SK-N-SH treated with all-trans-retinoic acid at 6 μM for 48 hours (cell line): ENCODE results near the gene METTL8.
"Not testable (repeated sequence)": the region's sequence is repeated elsewhere in the genome, so short reads cannot be mapped to it uniquely, and the experiment has no call there.

Experiments
- ATAC-seq: fragments of 200-7000 bp; cut with Tn5 transposase; 3 replicates; pipeline ENCODE4 v1.9.1; 2020; ENCODE audit warnings: mild to moderate bottlenecking, moderate library complexity
- BACH2 ChIP-seq: fragments of 250-450 bp; sonication (Bioruptor Pico); IDR thresholded peaks from 2 replicates; pipeline ENCODE4 v1.9.0; 2021; ENCODE audit warnings: mild to moderate bottlenecking, borderline replicate concordance
- ESRRG ChIP-seq: fragments of 250-450 bp; sonication (Bioruptor Pico); IDR thresholded peaks from 2 replicates; pipeline ENCODE4 v1.6.1; 2021; ENCODE audit warnings: mild to moderate bottlenecking
- OSR1 ChIP-seq: fragments of 250-450 bp; sonication (Bioruptor Pico); IDR thresholded peaks from 2 replicates; pipeline ENCODE4 v1.8.0; 2022; ENCODE audit warnings: moderate library complexity, mild to moderate bottlenecking, inconsistent platforms
- PPARA ChIP-seq: fragments of 250-450 bp; sonication (Bioruptor Pico); IDR thresholded peaks from 2 replicates; pipeline ENCODE4 v1.5.0; 2020; ENCODE audit warnings: mild to moderate bottlenecking, borderline replicate concordance
- RARB ChIP-seq: fragments of 250-450 bp; sonication (Bioruptor Pico); IDR thresholded peaks from 2 replicates; pipeline ENCODE4 v1.8.0; 2021; ENCODE audit warnings: mild to moderate bottlenecking, moderate library complexity
- SNAI2 ChIP-seq: fragments of 250-450 bp; sonication (Bioruptor Pico); IDR thresholded peaks from 2 replicates; pipeline ENCODE4 v1.5.0; 2020; ENCODE audit warnings: mild to moderate bottlenecking, moderate library complexity
- TCF4 ChIP-seq: fragments of 250-450 bp; sonication (Bioruptor Pico); IDR thresholded peaks from 2 replicates; pipeline ENCODE4 v1.8.0; 2021; ENCODE audit warnings: mild to moderate bottlenecking, moderate library complexity, borderline replicate concordance
- TOX ChIP-seq: fragments of 250-450 bp; sonication (Bioruptor Pico); IDR thresholded peaks from 2 replicates; pipeline ENCODE4 v1.8.0; 2021; ENCODE audit warnings: mild to moderate bottlenecking, moderate library complexity, borderline replicate concordance
- ZC3H10 ChIP-seq: fragments of 250-450 bp; sonication (Bioruptor Pico); IDR thresholded peaks from 2 replicates; pipeline ENCODE4 v1.5.1; 2021; ENCODE audit warnings: mild to moderate bottlenecking, moderate library complexity
- ZFP30 ChIP-seq: fragments of 450-650 bp; formaldehyde crosslinking; IDR thresholded peaks from 2 replicates; pipeline ENCODE4 v1.5.0; 2022; ENCODE audit warnings: mild to moderate bottlenecking, moderate library complexity
- ZNF565 ChIP-seq: fragments of 450-650 bp; formaldehyde crosslinking; conservative IDR thresholded peaks from 2 replicates; pipeline ENCODE4 v1.5.0; 2020; ENCODE audit warnings: low read depth, mild to moderate bottlenecking, moderate library complexity
- ZNF70 ChIP-seq: fragments of 450-650 bp; formaldehyde crosslinking; IDR thresholded peaks from 2 replicates; pipeline ENCODE4 v1.5.0; 2020; ENCODE audit warnings: mild to moderate bottlenecking, moderate library complexity
- ZNF8 ChIP-seq: fragments of 450-650 bp; formaldehyde crosslinking; IDR thresholded peaks from 2 replicates; pipeline ENCODE4 v1.5.0; 2020; ENCODE audit warnings: mild to moderate bottlenecking, moderate library complexity
- TF ChIP-seq, protein P1 (sequence below): fragments of 250-450 bp; sonication (Bioruptor Pico); IDR thresholded peaks from 2 replicates; pipeline ENCODE4 v1.5.0; 2020; ENCODE audit warnings: mild to moderate bottlenecking, moderate library complexity
- TF ChIP-seq, protein P2 (sequence below): fragments of 250-450 bp; sonication (Bioruptor Pico); IDR thresholded peaks from 2 replicates; pipeline ENCODE4 v1.8.0; 2020; ENCODE audit warnings: mild to moderate bottlenecking, moderate library complexity, borderline replicate concordance
- TF ChIP-seq, protein P3 (sequence below): fragments of 250-450 bp; sonication (Bioruptor Pico); IDR thresholded peaks from 2 replicates; pipeline ENCODE4 v1.5.1; 2020; ENCODE audit warnings: low read depth, mild to moderate bottlenecking, moderate library complexity

METTL8 gene

DNA sequence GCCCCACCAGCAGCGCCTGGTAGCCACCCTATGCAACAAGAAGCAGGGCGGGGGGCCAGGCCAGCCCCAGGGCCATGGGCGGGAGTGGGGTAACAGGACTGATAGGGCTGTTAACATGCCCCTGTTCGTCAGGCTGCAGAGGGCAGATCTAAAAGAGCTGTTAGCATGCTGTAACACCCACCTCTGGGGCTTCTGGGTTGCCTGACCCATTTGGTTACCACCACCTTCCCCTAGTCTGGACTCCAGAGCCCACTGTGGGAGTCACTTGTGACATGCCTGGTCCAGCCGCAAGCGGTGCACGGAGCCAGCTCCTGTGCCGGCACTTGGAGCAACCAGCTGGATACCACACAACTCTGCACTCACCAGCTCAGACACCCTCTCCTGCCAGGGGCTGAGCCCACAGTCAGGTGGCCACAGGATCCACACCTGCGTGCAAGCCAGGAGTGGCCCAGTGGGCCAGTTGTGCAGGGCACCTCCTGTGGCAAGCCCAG, 2.1 kb downstream of the METTL8 start:
- ATAC-seq: no peak
- TF ChIP-seq, protein P1, sequence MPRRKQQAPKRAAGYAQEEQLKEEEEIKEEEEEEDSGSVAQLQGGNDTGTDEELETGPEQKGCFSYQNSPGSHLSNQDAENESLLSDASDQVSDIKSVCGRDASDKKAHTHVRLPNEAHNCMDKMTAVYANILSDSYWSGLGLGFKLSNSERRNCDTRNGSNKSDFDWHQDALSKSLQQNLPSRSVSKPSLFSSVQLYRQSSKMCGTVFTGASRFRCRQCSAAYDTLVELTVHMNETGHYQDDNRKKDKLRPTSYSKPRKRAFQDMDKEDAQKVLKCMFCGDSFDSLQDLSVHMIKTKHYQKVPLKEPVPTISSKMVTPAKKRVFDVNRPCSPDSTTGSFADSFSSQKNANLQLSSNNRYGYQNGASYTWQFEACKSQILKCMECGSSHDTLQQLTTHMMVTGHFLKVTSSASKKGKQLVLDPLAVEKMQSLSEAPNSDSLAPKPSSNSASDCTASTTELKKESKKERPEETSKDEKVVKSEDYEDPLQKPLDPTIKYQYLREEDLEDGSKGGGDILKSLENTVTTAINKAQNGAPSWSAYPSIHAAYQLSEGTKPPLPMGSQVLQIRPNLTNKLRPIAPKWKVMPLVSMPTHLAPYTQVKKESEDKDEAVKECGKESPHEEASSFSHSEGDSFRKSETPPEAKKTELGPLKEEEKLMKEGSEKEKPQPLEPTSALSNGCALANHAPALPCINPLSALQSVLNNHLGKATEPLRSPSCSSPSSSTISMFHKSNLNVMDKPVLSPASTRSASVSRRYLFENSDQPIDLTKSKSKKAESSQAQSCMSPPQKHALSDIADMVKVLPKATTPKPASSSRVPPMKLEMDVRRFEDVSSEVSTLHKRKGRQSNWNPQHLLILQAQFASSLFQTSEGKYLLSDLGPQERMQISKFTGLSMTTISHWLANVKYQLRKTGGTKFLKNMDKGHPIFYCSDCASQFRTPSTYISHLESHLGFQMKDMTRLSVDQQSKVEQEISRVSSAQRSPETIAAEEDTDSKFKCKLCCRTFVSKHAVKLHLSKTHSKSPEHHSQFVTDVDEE (CRISPR knock-in tag): no peak
- TF ChIP-seq OSR1 (CRISPR knock-in tag): no peak
- TF ChIP-seq TOX (CRISPR knock-in tag): no peak
- no peak for TF ChIP-seq ZC3H10
- no peak for TF ChIP-seq ZNF565 (CRISPR knock-in tag)
- TF ChIP-seq, protein P2, sequence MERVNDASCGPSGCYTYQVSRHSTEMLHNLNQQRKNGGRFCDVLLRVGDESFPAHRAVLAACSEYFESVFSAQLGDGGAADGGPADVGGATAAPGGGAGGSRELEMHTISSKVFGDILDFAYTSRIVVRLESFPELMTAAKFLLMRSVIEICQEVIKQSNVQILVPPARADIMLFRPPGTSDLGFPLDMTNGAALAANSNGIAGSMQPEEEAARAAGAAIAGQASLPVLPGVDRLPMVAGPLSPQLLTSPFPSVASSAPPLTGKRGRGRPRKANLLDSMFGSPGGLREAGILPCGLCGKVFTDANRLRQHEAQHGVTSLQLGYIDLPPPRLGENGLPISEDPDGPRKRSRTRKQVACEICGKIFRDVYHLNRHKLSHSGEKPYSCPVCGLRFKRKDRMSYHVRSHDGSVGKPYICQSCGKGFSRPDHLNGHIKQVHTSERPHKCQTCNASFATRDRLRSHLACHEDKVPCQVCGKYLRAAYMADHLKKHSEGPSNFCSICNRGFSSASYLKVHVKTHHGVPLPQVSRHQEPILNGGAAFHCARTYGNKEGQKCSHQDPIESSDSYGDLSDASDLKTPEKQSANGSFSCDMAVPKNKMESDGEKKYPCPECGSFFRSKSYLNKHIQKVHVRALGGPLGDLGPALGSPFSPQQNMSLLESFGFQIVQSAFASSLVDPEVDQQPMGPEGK (CRISPR knock-in tag): no peak
- TF ChIP-seq SNAI2 (CRISPR knock-in tag): no peak
- no peak for TF ChIP-seq TCF4

DNA sequence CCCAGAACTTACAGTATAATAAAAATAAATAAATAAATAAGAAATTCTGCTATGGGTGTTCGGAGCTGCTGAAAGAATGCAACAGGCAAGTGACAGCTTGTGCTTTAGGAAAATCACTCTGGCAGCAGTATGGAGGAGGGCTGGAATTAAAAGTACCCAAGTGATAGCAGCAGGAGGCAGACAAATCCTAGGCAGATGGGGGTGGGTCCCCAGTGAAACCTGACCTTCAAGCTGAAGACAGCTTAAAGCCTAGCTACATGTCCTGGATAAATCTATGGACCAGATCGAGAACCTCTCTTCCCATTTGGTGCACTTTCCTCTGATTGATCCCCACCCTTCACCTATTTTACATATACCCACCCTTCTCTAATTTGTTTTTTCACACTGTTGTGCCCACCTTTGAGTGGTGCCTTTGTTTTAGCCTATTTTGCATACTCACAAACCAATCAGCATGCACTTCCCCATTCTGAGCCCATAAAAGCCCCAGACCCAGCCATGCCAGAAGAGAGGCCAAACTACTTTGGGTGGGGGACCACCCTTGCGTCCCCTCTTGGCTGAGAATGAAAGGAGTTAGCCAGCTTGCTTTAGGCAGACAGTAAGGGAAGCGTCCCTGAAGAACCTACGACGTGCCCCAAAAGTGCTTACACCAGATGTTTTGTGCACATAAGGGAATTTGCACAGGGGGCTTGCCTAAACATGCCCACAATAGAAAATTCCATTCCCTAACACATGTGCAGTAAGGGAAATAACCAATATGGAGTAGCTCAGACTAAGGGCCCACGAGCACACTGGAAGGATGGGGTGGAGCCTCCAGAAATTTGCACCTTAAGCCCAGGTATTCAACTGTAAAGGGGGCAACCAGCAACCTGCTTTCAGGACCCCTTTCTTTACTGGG, 3.0 kb downstream of the METTL8 start:
- no peak for ATAC-seq
- TF ChIP-seq SNAI2 (CRISPR knock-in tag): no peak
- TF ChIP-seq ZNF8 (CRISPR knock-in tag): no peak
- TF ChIP-seq, protein P3, sequence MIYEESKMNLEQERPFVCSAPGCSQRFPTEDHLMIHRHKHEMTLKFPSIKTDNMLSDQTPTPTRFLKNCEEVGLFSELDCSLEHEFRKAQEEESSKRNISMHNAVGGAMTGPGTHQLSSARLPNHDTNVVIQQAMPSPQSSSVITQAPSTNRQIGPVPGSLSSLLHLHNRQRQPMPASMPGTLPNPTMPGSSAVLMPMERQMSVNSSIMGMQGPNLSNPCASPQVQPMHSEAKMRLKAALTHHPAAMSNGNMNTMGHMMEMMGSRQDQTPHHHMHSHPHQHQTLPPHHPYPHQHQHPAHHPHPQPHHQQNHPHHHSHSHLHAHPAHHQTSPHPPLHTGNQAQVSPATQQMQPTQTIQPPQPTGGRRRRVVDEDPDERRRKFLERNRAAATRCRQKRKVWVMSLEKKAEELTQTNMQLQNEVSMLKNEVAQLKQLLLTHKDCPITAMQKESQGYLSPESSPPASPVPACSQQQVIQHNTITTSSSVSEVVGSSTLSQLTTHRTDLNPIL: no peak
- no peak for TF ChIP-seq RARB (CRISPR knock-in tag)
- no peak for TF ChIP-seq TOX (CRISPR knock-in tag)
- TF ChIP-seq ZC3H10: no peak
- TF ChIP-seq BACH2 (CRISPR knock-in tag): no peak
- TF ChIP-seq PPARA (CRISPR knock-in tag): no peak
- no peak for TF ChIP-seq ESRRG (CRISPR knock-in tag)
- TF ChIP-seq ZNF565 (CRISPR knock-in tag): no peak
- TF ChIP-seq ZNF70 (CRISPR knock-in tag): no peak
- no peak for TF ChIP-seq ZFP30 (CRISPR knock-in tag)
- TF ChIP-seq OSR1 (CRISPR knock-in tag): no peak
- TF ChIP-seq, protein P1 (CRISPR knock-in tag): no peak

DNA sequence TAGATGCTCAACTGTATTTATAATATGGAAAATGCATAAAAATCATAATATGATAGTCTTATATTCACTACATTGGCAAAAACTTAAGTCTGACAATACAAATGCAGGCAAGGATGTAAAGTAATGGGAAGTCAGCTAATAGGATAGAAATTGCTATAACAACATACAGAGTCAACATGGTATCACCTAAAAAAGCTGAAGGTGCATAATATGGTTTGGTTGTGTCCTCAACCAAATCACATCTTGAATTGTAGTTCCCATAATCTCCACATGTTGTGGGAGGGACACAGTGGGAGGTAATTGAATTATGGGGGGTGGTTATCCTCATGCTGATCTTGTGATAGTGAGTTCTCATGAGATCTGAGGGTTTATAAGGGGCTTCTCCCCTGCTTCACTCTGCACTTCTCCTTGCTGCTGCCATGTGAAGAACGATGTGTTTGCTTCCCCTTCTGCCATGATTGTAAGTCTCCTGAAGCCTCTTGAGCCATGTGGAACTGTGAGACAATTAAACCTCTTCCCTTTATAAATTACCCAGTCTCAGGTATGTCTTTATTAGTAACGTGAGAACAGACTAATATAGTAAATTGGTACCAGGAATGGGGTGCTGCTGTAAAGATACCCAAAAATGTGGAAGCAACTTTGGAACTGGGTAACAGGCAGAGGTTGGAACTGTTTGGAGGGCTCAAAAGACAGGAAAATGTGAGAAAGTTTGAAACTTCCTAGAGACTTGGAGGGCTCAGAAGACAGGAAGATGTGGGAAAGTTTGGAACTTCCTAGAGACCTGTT, 10.9 kb downstream of the METTL8 start:
- not testable (repeated sequence) for ATAC-seq
